Femur (tissue), 1 donor: ENCODE results near the gene CCNY.

ENCODE experiments used
- DNase-seq: peaks from one replicate; pipeline ENCODE4 v3.0.0-alpha.2; 2017

The CCNY gene

GRCh38 chr10:35598379-35598778 lies 262.1 kb downstream of the CCNY start:
- no peak for DNase-seq

GRCh38 chr10:35600193-35600592 lies 263.9 kb downstream of the CCNY start:
- no peak for DNase-seq

GRCh38 chr10:35605191-35605590 lies 268.9 kb downstream of the CCNY start, which contains the start of gene GJD4:
Gene GJD4, plus strand, starts transcription at chr10:35605341. Its CDS starts 227 bp downstream, at chr10:35605568.
- no peak for DNase-seq

GRCh38 chr10:35606430-35606829 lies 270.1 kb downstream of the CCNY start:
- DNase-seq = no peak

- peak; percentile 31 for DNase-seq
Observed at GRCh38 chr10:35607475-35608327, 271.4 kb downstream of the CCNY start.

- DNase-seq = no peak
Observed at GRCh38 chr10:35608328-35608672, 272.0 kb downstream of the CCNY start.

- no peak for DNase-seq
Observed at GRCh38 chr10:35611750-35612149, 275.4 kb downstream of the CCNY start.

GRCh38 chr10:35612385-35613106 lies 276.2 kb downstream of the CCNY start:
- DNase-seq = no peak

GRCh38 chr10:35613107-35613440 lies 276.8 kb downstream of the CCNY start:
- DNase-seq = no peak

- DNase-seq = no peak
Observed at GRCh38 chr10:35613597-35614226, 277.4 kb downstream of the CCNY start.

- DNase-seq = no peak
Observed at GRCh38 chr10:35614312-35614711, 278.0 kb downstream of the CCNY start.
